GM18499 (cell line): ENCODE measurements around the gene NUDT22.

Experiments used
- ATAC-seq: cut with Tn5 transposase; IDR thresholded peaks from one replicate; pipeline ENCODE4 v1.9.1; 2021; ENCODE audit warnings: moderate number of reproducible peaks; ENCODE audit not compliant: insufficient read depth, unreplicated experiment

The NUDT22 gene

DNA sequence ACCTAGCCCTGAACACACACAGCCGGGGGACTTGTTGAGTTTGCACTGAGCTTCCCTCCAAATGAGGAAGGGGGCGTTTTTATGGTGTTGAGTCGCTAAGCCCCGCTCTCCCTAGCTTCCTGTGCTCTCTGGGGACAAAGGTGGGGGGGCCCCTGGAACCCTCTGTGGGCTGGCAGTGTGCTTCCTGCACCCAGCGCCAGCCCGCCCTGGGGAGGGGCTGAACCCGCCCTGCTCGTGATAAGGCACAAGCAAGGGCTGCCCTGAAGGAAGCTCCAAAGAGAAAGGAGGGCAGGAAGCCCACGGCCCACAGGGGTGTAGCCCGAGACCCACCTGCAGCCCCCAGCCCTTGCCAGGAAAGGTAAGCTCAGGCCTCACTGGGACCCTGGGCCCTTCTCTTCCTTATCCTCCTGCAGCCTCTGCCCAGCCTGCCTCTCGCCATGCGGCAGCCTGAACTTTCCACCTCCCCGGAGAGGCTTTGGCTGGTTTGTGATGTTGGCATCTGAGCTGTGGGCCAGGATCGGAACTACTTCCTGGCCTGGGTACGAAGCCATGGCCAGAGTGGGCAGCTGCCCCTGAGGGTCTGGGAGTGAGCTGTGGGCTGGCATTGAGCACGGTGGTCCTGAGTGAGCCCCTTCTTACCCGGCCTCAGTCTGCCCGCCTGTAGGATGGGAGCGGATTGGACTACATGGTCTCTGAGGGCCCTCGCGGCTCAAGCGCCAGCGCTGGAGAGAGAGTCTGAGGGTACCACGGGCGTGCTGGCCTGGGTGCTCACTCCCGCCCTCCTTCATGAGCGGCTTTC is 19.4 kb upstream of the NUDT22 start, which contains the start of gene FERMT3:
Gene FERMT3 (plus strand): TSS at position 265 of the 799 bp plus-strand sequence. CDS start 644 bp downstream, outside the sequence.
- ATAC-seq, result no peak

DNA sequence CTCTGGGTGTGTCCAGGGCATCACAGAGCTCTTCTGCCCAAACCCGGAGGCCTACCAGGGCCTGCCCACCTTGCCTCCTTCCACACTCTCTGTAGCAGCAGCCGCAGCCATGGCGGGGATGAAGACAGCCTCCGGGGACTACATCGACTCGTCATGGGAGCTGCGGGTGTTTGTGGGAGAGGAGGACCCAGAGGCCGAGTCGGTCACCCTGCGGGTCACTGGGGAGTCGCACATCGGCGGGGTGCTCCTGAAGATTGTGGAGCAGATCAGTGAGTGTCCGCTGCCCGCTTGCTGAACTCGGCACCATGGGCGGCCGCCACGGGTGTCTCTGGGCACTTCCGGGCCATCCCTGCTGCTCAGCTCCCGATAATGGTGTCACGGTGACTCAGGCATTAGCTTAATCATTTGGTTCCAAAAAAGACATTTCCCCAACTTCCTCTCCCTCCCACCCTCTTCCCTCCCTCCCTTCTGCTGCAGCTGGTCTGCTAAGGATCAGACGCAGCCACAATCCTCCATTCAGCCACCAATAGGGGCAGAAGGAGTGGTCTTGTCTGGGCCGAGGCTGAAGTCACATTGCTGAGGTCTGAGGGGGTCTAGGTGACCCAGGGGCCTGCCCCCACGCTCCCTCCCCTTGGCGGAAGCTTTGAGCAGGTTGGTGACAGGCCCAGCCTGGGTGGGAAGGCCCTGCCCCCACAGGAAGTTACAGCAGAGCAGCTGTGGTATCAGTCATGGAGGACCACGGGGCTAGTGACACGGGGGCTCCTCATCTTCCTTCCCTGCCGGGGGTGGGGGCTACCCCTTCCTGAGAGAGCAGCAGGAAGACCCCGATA is 18.6 kb upstream of the NUDT22 start:
- ATAC-seq, result no peak

DNA sequence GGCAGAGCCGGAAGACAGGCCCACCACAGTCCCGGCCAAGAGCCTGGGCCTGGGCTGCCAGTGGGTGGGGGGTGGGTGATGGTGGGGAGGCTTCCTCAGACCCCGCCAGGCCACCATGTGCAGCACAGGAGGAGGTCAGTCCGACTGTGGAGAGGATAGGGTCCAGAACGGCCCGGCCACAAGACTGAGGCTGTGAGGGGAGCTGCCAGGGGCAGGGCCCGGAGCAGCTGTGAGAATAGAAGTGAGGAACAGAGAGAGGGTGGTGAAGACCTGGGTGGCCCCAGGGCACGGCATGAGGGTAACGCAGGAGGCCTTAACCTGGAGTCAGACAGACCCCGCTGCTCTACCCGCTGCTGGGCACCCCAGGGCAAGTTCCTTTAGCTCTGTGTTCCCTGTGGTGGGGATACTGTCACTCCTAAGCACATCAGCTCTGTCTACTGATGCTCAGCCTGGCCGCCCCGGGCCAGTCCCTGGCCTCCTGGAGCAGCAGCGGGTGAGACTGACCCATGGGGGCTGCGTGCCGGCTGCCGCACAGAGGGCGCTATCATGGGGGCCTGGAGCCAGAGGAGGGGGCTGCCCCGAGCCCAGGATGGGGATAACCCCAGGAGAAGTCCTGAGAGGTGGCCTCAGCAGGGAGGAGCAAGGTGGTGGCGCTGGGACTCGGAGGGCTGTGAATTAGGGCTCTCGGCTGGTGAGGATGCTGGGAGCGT is 17.8 kb upstream of the NUDT22 start:
- no peak for ATAC-seq

DNA sequence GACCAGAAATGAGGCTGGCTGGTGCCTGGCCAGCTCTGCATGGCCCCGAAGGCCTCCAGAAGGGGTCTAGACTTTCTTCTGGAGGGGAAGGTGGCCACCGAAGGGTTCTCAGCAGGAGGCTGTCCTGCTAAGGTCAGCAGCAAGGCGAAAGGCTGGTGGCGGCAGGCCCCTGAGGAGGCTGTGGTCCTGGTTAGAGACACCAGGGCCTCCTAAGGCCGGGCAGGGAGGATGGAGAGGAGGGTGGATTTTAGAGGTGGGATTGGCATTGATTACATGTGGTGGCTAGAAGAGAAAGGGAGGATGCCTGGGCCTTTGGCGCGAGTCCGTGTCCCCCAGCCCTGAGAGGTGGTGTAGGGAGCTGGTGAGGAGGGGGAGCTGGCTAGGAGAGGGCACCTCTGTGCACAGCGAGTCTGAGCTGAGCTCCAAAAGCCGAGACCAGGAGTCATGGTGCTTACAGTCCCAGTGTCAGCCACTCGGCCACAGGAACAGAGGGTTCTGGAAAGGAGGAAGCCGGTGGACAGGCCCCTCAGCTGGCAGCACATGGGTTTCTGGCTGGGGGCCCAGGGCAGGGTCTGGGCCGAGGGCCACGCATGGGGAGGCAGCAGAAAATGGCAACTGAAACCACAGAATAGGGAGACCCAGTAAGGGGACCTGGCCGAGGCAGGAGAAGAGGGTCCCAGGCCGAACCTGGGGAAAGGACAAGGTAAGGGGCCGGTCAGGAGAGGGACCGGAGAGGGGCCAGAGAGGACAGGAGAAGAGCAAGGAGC is 17.1 kb upstream of the NUDT22 start:
- ATAC-seq, result no peak

DNA sequence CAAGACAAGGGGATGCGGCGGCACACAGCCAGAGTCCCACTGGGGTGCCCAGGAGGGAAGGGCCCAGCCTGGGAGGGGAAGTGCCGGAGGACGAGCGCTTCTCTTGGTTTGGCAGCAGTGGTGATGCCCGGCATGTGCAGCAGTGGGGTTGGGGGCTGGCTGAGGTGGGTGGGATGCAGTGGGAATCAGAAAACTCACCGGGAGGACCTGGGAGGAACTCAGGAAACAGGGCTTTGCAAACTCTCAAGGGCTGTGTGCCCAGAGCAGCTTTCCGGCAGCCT is 16.6 kb upstream of the NUDT22 start:
- no peak for ATAC-seq

DNA sequence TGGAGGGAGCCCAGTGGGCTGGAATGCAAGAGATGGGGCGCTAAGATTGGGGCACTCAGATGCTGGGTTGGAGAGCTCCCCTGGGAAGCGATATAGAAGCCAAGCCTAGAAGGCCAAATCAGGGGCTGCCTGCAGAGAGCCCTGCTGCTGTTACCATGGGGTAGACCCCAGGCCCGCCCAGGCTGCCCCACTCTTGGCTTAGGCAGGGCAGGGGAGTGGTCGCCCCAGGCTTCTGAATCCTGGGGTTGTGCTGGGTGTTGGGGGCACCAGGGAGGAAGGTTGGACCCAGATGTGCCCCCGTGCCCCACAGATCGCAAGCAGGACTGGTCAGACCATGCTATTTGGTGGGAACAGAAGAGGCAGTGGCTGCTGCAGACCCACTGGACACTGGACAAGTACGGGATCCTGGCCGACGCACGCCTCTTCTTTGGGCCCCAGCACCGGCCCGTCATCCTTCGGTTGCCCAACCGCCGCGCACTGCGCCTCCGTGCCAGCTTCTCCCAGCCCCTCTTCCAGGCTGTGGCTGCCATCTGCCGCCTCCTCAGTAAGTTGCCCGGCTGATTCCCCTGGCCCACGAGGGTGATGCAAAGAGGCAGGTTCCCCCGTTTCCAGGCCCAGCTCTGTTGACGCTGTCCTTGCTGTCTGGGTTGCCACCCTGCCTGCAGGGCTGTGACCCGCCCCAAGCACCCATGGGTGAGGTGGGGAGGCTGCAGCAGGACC is 15.6 kb upstream of the NUDT22 start:
- ATAC-seq, result no peak

DNA sequence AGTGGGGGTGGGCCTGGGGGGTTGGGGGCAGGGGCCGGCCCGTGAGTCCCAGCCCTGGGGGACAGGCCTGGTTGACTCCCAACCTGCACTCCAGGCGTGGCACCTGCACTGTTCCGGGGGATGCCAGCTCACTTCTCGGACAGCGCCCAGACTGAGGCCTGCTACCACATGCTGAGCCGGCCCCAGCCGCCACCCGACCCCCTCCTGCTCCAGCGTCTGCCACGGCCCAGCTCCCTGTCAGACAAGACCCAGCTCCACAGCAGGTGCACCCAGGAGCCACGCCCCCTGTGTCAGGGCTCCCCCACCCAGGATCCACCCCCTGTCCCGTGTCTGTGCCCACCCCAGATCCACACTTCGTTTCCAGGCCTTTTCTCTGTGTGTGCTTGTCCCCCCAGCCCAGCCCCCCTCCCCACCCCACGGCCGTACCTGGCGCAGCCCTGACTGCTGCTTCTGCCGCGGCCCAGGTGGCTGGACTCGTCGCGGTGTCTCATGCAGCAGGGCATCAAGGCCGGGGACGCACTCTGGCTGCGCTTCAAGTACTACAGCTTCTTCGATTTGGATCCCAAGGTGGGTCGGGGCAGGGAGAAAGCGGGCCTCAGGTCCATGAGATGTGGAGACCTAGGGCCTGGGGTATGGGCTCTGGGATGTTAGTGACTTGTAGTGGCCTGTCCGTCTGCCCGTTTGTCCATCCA is 14.7 kb upstream of the NUDT22 start:
- ATAC-seq, result no peak

DNA sequence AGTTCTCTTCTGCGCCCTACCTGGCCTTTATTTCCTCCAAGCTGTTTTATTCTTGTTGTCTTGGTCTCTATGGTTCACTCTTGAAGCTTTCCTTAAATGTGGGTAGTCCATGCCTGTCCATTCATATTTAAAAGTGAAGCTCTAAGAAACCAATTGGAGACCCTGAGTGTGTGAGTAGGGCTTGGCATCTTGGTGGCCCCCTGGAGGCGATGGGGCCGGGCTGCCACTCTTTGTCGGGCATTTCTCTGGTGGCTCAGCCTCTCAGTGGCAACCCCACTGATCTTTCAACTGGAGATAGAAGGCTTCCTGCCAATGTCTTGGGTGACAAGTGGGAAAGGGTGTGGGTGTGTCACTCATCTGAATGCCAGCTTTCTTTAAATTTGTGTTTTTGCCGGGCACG is 9.2 kb upstream of the NUDT22 start:
- ATAC-seq, result no peak

DNA sequence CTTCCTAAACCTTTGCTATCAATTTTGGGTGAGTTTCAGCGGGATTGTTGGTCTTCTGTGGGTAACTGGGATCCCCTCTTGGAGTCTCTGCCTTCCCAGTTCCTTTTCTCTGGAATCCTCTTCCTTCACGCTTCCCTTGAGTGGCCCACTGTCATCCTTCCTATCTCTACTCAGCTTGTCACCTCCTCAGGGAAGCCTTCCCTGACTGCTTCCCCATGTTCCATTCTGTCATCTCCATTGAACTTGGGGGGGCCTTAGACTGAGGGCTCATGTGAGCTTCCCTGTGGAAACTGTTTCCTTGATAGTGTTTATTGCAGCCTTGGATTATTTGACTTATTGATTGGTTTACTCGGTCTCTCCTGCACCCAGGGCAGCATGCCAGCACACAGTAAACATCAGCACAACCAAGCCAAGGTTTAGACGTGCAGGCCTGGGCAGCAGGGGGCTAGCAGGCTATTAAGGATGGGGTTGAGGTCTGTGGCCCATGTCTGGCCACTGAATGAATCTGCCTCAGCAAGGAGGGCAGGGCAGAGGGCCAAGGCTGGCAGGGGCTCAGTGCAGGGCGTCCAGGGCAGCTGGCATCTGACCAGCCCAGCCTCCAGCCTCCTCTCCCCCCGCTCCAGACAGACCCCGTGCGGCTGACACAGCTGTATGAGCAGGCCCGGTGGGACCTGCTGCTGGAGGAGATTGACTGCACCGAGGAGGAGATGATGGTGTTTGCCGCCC is 7.3 kb upstream of the NUDT22 start:
- ATAC-seq, result no peak

DNA sequence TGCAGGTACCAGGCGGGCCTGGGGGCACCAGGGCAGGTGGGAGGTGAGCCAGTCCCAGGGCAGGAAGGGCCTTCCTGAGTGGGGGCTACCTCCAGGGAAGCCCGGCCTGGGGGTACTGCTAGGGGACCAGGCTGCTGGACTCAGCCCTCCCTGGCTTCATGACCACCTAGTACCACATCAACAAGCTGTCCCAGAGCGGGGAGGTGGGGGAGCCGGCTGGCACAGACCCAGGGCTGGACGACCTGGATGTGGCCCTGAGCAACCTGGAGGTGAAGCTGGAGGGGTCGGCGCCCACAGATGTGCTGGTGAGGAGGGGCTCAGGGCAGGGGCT is 6.8 kb upstream of the NUDT22 start:
- no peak for ATAC-seq

DNA sequence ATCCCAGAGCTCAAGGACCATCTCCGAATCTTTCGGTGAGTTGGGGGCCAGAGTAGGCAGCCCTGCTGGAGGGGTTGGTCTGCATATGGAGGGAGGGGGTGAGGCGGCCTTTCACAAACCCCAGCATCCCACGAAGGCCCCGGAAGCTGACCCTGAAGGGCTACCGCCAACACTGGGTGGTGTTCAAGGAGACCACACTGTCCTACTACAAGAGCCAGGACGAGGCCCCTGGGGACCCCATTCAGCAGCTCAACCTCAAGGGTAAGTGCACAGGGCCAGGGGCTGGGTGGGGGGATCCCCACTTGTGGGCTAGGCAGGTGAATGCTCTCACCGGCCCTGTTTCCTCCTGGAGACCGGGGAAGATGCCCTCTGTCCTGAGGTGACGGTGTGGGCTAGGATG is 6.3 kb upstream of the NUDT22 start:
- no peak for ATAC-seq

DNA sequence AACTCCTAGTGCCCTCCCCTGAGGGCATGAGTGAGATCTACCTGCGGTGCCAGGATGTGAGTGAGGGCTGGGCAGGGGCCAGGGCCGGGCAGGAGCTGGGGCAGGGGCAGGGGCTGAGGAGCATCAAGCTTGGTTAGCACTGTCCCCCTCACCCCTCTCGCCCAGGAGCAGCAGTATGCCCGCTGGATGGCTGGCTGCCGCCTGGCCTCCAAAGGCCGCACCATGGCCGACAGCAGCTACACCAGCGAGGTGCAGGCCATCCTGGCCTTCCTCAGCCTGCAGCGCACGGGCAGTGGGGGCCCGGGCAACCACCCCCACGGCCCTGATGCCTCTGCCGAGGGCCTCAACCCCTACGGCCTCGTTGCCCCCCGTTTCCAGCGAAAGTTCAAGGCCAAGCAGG is 5.8 kb upstream of the NUDT22 start:
- ATAC-seq, result no peak

DNA sequence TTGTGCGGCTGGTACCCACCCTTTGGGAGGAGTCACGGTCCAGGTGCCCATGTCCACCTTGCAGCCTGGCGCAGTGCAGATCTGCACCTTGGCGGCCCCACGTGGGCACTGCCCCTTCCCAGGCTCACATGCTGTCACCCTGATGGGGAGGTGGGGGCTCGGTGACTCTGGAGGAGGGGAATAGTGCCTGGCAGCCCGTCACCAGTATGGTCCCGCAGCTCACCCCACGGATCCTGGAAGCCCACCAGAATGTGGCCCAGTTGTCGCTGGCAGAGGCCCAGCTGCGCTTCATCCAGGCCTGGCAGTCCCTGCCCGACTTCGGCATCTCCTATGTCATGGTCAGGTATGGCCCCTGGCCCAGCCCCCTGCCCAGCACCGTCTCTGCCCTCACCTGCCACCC is 5.3 kb upstream of the NUDT22 start:
- no peak for ATAC-seq

DNA sequence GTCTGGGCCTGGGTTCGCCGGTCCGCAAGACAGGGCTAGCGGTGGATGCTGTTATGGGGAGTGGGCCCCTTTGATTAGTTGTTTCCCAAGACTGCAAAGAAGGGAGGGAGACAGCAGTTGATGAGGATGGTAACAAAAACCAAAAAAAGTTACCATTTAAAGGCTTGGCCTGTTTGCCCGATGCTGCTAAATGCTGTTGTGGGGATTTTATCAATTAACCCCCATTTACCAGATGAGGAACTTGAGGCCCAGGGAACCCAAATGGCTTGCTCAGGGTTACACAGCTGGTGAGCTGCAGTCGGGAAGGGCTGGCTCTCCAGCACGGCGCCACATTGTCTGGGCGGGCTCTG is 3.4 kb upstream of the NUDT22 start:
- no peak for ATAC-seq

DNA sequence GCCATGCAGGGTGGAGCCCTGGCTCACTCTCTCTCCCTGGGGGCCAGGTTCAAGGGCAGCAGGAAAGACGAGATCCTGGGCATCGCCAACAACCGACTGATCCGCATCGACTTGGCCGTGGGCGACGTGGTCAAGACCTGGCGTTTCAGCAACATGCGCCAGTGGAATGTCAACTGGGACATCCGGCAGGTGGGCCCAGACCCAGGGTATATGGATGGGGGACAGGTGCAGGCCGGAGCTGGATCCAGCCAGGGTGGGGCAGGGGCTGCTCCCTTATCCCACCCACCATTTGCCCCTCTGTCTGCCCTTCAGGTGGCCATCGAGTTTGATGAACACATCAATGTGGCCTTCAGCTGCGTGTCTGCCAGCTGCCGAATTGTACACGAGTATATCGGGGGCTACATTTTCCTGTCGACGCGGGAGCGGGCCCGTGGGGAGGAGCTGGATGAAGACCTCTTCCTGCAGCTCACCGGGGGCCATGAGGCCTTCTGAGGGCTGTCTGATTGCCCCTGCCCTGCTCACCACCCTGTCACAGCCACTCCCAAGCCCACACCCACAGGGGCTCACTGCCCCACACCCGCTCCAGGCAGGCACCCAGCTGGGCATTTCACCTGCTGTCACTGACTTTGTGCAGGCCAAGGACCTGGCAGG is 2.9 kb upstream of the NUDT22 start:
- no peak for ATAC-seq

DNA sequence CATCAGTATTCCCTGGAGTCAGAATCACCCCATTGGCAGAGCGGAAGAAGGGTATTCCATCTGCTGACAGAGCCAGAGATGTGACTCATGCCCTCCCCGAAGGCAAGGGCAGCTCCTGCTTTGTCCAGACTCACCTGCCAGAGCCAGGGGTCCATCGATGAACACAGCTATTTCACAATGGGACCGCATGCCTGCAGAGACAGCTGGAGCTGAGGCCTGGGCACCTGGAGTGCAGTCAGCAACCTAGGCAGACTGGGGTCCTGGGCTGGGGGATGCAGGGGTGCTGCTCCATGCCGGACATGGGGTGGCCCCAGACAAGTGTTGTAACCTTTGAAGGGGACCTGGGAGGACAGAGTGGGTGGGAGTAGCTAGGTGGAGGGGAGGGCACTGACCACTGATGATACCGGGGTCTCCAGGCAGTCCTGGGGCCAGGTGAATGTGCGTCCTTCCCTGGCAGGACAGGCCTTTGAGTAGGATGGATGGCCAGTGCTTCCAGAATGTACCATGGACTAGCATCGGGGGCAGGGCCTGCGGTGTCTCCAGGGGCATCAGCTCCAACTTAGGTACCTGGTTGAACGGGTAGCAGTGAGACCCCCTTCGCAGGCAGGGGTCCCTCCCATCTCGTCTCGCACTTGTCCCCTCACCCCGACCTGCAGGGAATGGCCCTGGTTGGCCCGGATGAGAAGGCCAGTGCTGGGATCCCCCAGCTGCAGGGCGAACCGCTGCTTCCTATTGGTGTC is 1.8 kb upstream of the NUDT22 start:
- no peak for ATAC-seq

DNA sequence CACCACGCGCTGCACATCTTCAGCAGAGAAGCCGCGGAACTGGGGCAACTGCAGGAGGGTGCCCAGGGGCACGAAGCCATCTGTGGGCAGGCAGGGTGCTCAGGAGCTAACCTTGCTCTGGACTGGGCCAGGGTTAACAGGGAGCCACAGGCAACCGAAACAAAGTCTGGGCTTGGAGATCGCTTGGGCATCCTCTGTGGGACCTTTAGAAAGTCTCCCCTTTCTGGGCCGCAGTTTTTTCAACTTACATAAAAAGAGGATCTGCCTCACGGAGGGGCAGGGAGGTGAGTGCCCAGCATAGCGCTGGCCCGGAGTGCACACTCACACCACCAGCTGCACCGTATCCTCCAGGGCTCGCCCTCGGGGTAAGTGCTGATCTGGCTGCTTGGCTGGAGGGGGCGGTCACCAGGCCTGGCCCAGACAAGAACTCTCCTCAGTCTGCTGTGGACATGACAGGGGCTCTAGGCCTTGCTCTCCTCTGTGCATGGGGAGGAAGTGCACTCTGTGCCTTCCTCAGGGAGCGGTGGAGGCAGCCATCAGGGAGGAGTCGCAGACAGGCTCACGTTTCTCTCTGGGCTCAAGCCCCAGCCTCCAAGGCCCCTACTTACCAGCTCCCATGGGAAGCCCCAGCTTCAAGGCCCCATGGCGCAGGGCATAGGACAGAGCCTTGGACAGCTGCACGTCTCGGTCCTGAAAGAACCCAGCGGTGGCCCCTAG is 1.0 kb upstream of the NUDT22 start:
- ATAC-seq, result no peak
